GM23248 (cell line): ENCODE data around the gene CCT8L2.
"Not testable (repeated sequence)": the region's sequence is repeated elsewhere in the genome, so short reads cannot be mapped to it uniquely, and the experiment has no call there.

Experiments
- EZH2 ChIP-seq: fragments of 200-600 bp; sonication (generic); IDR thresholded peaks from 2 replicates; pipeline ENCODE4 v1.6.1; 2018; ENCODE audit warnings: antibody characterized with exemption, mild to moderate bottlenecking; ENCODE audit not compliant: insufficient read depth, poor library complexity, severe bottlenecking
- EZH2phosphoT487 ChIP-seq: fragments of 200-600 bp; sonication (generic); IDR thresholded peaks from 2 replicates; pipeline ENCODE4 v1.6.1; 2018; ENCODE audit warnings: antibody characterized with exemption, moderate library complexity, mild to moderate bottlenecking, low read depth; ENCODE audit not compliant: insufficient read depth

- TF ChIP-seq EZH2phosphoT487, EZH2: not testable (repeated sequence)
Measured at GRCh38 chr22:16557511-16557910, 35.1 kb downstream of the CCT8L2 start.
